ENCODE measurements around the gene GLIPR1L2. TPM values are rescaled to one million over a fixed set of nuclear protein-coding genes. Genes with fewer than 3 reads are reported as not detected.
"Not testable (repeated sequence)": the region's sequence is repeated elsewhere in the genome, so short reads cannot be mapped to it uniquely, and the experiment has no call there.

Gene GLIPR1L2
- total RNA-seq, 4 donors from 2014 or later: 0.20 to 3.3 (median 1.7) TPM

DNA sequence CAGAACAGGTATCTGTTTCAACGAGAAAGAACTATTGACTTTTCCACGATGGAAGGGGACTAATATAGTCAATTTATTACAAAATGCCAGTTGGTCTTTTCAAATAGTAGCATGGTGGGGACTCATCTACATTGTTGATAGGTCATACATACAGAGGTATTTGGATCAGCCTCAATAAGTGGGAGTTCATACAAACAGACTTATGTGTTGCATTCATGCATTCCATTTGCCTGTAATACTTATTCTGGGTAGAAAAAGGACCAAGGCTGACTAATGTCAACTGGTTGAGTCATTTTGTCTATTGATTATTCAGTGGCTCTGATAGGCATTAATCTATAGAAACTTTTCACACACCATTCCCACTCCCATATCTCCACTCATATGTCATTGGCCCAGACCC lies 48.2 kb downstream of the GLIPR1L2 start:
- no peaks in the 10 kb centered on the region for H3K27me3 ChIP-seq
- H3K36me3 ChIP-seq: no peaks in the 10 kb centered on the region
- H3K9me3 ChIP-seq: peaks cover 0 to 29% (median 7%) of the 10 kb centered on the region in 4 donors
- no peak for TF ChIP-seq POLR2A (IDR thresholded peaks at IDR 0.05)
- no peak for TF ChIP-seq EP300 (IDR thresholded peaks at IDR 0.05)
- TF ChIP-seq, protein P1, sequence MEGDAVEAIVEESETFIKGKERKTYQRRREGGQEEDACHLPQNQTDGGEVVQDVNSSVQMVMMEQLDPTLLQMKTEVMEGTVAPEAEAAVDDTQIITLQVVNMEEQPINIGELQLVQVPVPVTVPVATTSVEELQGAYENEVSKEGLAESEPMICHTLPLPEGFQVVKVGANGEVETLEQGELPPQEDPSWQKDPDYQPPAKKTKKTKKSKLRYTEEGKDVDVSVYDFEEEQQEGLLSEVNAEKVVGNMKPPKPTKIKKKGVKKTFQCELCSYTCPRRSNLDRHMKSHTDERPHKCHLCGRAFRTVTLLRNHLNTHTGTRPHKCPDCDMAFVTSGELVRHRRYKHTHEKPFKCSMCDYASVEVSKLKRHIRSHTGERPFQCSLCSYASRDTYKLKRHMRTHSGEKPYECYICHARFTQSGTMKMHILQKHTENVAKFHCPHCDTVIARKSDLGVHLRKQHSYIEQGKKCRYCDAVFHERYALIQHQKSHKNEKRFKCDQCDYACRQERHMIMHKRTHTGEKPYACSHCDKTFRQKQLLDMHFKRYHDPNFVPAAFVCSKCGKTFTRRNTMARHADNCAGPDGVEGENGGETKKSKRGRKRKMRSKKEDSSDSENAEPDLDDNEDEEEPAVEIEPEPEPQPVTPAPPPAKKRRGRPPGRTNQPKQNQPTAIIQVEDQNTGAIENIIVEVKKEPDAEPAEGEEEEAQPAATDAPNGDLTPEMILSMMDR (IDR thresholded peaks at IDR 0.05): no peak
- DNase-seq (ENCODE audit: low spot score in 2 of 2): no peak
- no peaks in the 10 kb centered on the region for H3K4me1 ChIP-seq
- H3K4me3 ChIP-seq: no peak overlapping the region
- no peak overlapping the region for H3K27ac ChIP-seq
- WGBS, 2 donors: 76 to 78% methylated on average over 2 of the region's 2 CpGs

DNA sequence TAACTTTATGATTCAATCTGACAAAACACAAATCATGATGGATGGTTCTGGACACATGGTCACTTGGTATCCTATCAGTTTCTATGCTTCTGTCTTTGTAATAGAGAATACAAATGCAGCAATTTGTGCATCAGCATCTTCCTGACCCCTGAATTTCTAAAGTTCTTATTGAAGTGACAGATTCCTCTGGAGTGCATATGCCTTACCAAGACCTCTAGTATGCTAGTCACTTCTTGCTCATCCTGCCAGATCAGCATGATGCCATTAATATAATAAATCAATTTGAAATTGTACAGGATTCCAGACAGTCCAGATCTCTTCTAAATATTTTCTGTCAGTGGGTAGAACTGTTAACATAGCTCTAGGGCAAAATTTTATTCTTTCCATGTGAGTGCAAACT lies 49.0 kb downstream of the GLIPR1L2 start:
- no peak for TF ChIP-seq POLR2A (IDR thresholded peaks at IDR 0.05)
- TF ChIP-seq EP300 (IDR thresholded peaks at IDR 0.05): no peak
- TF ChIP-seq, protein P1 (IDR thresholded peaks at IDR 0.05): no peak
- no peak overlapping the region for H3K27ac ChIP-seq
- H3K9me3 ChIP-seq: peaks cover 0 to 29% (median 7%) of the 10 kb centered on the region in 4 donors
- H3K4me3 ChIP-seq: no peak overlapping the region
- no peaks in the 10 kb centered on the region for H3K36me3 ChIP-seq
- H3K27me3 ChIP-seq: no peaks in the 10 kb centered on the region
- no peak for DNase-seq (ENCODE audit: low spot score in 2 of 2)
- no peaks in the 10 kb centered on the region for H3K4me1 ChIP-seq

- not testable (repeated sequence) for H3K4me1 ChIP-seq; H3K36me3 ChIP-seq; H3K27ac ChIP-seq; DNase-seq (ENCODE audit: low spot score in 2 of 2); H3K27me3 ChIP-seq; H3K4me3 ChIP-seq
- 65 to 85% methylated on average over 4 of the region's 4 CpGs for WGBS, 2 donors
- H3K9me3 ChIP-seq: peaks cover 0 to 23% (median 4%) of the 10 kb centered on the region in 4 donors
These were observed 51.0 kb downstream of the GLIPR1L2 start for GRCh38 chr12:75441687-75442449.

- not testable (repeated sequence) for H3K27me3 ChIP-seq; H3K4me3 ChIP-seq; DNase-seq (ENCODE audit: low spot score in 2 of 2); H3K27ac ChIP-seq; H3K4me1 ChIP-seq; H3K36me3 ChIP-seq
- WGBS, 2 donors: 57 to 67% methylated on average over 3 of the region's 3 CpGs
- H3K9me3 ChIP-seq: peaks cover 0 to 18% (median under 1%) of the 10 kb centered on the region in 4 donors
These were observed 51.6 kb downstream of the GLIPR1L2 start for GRCh38 chr12:75442454-75442853.

DNA sequence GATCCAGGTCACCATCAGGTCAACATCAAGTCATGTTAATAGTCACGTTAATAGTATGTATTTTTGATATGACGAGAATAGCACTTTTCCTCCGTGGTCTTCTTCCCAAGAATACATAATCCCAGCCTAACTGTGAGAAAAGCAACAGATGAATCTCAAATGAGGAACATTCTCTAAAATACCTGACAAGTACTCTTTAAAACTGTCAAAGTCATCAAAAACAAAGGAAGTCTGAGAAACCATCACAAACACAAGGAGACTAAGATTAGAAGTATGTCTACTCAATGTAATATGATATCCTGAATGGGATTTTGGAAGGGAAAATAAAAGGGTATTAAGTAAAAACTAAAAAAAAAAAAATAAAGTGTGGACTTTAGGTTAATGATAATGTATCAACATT lies 52.8 kb downstream of the GLIPR1L2 start:
- WGBS, 2 donors: 60 to 72% methylated on average over 3 of the region's 3 CpGs
- no peak overlapping the region for H3K4me3 ChIP-seq
- no peaks in the 10 kb centered on the region for H3K4me1 ChIP-seq
- TF ChIP-seq, protein P1 (IDR thresholded peaks at IDR 0.05): no peak
- TF ChIP-seq POLR2A (IDR thresholded peaks at IDR 0.05) (no peak), EP300 (IDR thresholded peaks at IDR 0.05) (no peak)
- no peaks in the 10 kb centered on the region for H3K36me3 ChIP-seq
- peaks cover 0 to 10% (median 0%) of the 10 kb centered on the region in 4 donors for H3K9me3 ChIP-seq
- no peak overlapping the region for H3K27ac ChIP-seq
- no peak for DNase-seq (ENCODE audit: low spot score in 2 of 2)
- no peaks in the 10 kb centered on the region for H3K27me3 ChIP-seq

DNA sequence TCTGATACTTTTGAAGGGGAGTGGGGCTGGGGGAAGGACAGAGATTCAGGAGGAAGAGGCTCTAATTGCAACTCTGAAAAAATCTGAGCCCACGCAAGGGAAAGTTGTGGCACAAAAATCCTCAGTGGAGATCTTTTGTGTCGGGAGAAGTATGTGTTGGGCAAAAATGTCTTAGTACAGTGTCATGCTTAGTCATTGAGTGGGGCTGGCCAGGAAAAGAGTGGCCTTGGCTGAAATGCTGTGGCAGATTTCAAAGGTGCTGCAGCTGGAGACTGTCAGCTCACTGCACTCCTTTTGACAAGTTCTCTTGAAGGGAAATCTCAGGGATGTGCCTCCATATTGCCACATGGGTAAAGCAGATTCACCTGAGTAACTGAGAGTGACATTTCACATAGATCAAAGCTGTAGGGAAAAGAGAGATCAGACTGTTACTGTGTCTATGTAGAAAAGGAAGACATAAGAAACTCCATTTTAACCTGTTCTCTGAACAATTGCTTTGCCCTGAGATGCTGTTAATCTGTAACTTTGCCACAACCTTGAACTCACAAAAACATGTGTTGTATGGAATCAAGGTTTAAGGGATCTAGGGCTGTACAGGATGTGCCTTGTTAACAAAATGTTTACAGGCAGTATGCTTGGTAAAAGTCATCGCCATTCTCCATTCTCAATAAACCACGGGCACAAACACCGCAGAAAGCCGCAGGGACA lies 53.7 kb downstream of the GLIPR1L2 start:
- H3K4me3 ChIP-seq: no peak overlapping the region
- H3K27ac ChIP-seq: no peak overlapping the region
- TF ChIP-seq EP300 (IDR thresholded peaks at IDR 0.05) (no peak), POLR2A (IDR thresholded peaks at IDR 0.05) (no peak)
- TF ChIP-seq, protein P1 (IDR thresholded peaks at IDR 0.05): no peak
- peaks cover 0 to 10% (median 0%) of the 10 kb centered on the region in 4 donors for H3K9me3 ChIP-seq
- 79 to 92% methylated on average over 6 of the region's 6 CpGs for WGBS, 2 donors
- no peak for DNase-seq (ENCODE audit: low spot score in 2 of 2)
- no peaks in the 10 kb centered on the region for H3K4me1 ChIP-seq
- no peaks in the 10 kb centered on the region for H3K27me3 ChIP-seq
- H3K36me3 ChIP-seq: no peaks in the 10 kb centered on the region

GRCh38 chr12:75445137-75445507 lies 54.2 kb downstream of the GLIPR1L2 start:
- not testable (repeated sequence) for H3K36me3 ChIP-seq; H3K4me3 ChIP-seq; H3K27me3 ChIP-seq; H3K4me1 ChIP-seq; H3K27ac ChIP-seq; H3K9me3 ChIP-seq; DNase-seq (ENCODE audit: low spot score in 2 of 2)
- 54 to 61% methylated on average over 7 of the region's 7 CpGs for WGBS, 2 donors

Data from tibial nerve (tissue), 4 donors.